Mesodermal cell (in vitro differentiated cells): ENCODE data around the gene EML2.

Experiments
- H3K27ac ChIP-seq: 2 replicates; pipeline ENCODE4 v1.7.0; 2013; ENCODE audit warnings: mild to moderate bottlenecking, low read depth, low read length, moderate library complexity; ENCODE audit not compliant: severe bottlenecking
- H3K36me3 ChIP-seq: 2 replicates; pipeline ENCODE4 v1.7.1; 2013; ENCODE audit warnings: mild to moderate bottlenecking, low read length, moderate library complexity; ENCODE audit not compliant: control insufficient read depth, insufficient read depth
- H3K4me1 ChIP-seq: one replicate; pipeline ENCODE4 v1.7.1; 2013; ENCODE audit warnings: mild to moderate bottlenecking, low read length; ENCODE audit not compliant: insufficient read depth, control insufficient read depth, poor library complexity, severe bottlenecking
- H3K4me3 ChIP-seq: 2 replicates; pipeline ENCODE4 v1.7.0; 2013; ENCODE audit warnings: low read length, control low read depth, mild to moderate bottlenecking; ENCODE audit not compliant: insufficient read depth, poor library complexity, severe bottlenecking; ENCODE audit errors: extremely low read depth
- H3K9me3 ChIP-seq: 2 replicates; pipeline ENCODE4 v1.7.1; 2013; ENCODE audit warnings: mild to moderate bottlenecking, low read length, moderate library complexity; ENCODE audit not compliant: control insufficient read depth
- WGBS, 2 experiments: methylation state at CpG; one replicate each; pipeline ENCODE4 v1.1.5; 2013; ENCODE audit warnings: missing lambda C conversion rate in 2 of 2; ENCODE audit not compliant: insufficient coverage in 2 of 2; 5-methylcytosine and 5-hydroxymethylcytosine counted together

The EML2 gene

GRCh38 chr19:45598267-45599001, 40.8 kb downstream of the EML2 start:
- peak overlapping the region; percentile 18 for H3K4me3 ChIP-seq
- no peaks in the 10 kb centered on the region for H3K36me3 ChIP-seq
- WGBS, 2 experiments = 27 to 30% methylated on average over 12 to 21 of the region's 22 CpGs
- peak overlapping the region; percentile 36 for H3K27ac ChIP-seq
- no peaks in the 10 kb centered on the region for H3K9me3 ChIP-seq
- peaks cover 23% of the 10 kb centered on the region for H3K4me1 ChIP-seq

- H3K4me3 ChIP-seq = no peak overlapping the region
- peaks cover 23% of the 10 kb centered on the region for H3K4me1 ChIP-seq
- H3K27ac ChIP-seq = peak overlapping the region; percentile 36
- WGBS, 2 experiments = 80% methylated on average over 1 of the region's 5 CpGs; no CpG with 5 or more reads in 1 of the 2 experiments
- H3K9me3 ChIP-seq = no peaks in the 10 kb centered on the region
- no peaks in the 10 kb centered on the region for H3K36me3 ChIP-seq
Measured at GRCh38 chr19:45597425-45598111, 41.6 kb downstream of the EML2 start.

DNA sequence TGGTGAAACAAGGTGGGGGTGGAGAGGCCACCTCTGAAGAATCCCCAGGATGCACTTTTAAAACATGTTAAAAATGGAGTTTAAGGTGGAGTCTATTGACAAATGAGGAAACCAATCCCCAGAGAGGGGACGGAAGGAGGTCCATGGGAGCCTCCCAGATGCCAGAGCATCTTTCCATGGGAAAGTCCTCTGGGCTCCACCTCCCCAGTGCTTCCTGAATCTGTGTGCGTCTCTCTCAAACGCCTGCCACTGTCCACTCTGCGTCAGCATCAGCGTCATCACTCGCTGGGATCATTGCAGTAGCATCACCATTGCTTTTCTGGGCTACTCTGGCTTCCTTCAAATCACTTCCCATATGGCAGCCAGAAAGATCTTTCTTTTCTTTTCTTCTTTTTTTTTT, 43.4 kb downstream of the EML2 start:
- Histone ChIP-seq H3K27ac (no peak overlapping the region), H3K36me3 (no peaks in the 10 kb centered on the region)
- 79 to 82% methylated on average over 6 of the region's 6 CpGs for WGBS, 2 experiments

DNA sequence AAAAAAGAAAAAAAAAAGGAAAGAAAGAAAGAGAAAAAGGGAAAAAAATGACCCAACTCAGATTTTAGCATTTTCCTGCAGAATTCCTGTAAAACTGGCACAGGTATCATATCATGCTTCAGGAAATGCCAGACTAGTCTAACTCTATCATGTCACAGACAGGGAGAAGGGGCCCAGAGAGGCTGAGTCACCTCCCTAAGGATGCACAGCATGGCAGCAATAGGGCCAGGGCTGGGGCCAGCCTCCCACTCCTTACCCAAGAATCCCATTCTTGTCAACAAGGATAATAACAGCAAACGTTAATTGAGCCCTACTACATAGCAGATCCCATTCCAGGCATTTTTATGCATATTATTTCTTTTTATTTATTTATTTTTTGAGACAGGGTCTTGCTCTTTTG, 45.7 kb downstream of the EML2 start:
- no peak overlapping the region for H3K27ac ChIP-seq
- peaks cover 12% of the 10 kb centered on the region for H3K4me1 ChIP-seq
- H3K4me3 ChIP-seq = no peak overlapping the region
- no CpG with 5 or more reads among the region's 1 CpG for WGBS, 2 experiments
- no peaks in the 10 kb centered on the region for H3K36me3 ChIP-seq
- no peaks in the 10 kb centered on the region for H3K9me3 ChIP-seq

More for the DNA sequence above, 43.4 kb downstream of the EML2 start:
- no peaks in the 10 kb centered on the region for H3K9me3 ChIP-seq
- H3K4me1 ChIP-seq = peaks cover 19% of the 10 kb centered on the region
- no peak overlapping the region for H3K4me3 ChIP-seq

- 75 to 86% methylated on average over 3 of the region's 4 CpGs for WGBS, 2 experiments
Measured at GRCh38 chr19:45592366-45592765, 46.8 kb downstream of the EML2 start.

GRCh38 chr19:45591638-45592005, 47.6 kb downstream of the EML2 start:
- no peak overlapping the region for H3K27ac ChIP-seq
- 97 to 99% methylated on average over 16 to 21 of the region's 21 CpGs for WGBS, 2 experiments
- H3K36me3 ChIP-seq = no peaks in the 10 kb centered on the region
- H3K9me3 ChIP-seq = no peaks in the 10 kb centered on the region
- H3K4me1 ChIP-seq = no peaks in the 10 kb centered on the region
- no peak overlapping the region for H3K4me3 ChIP-seq

More at GRCh38 chr19:45592366-45592765, 46.8 kb downstream of the EML2 start:
- no peak overlapping the region for H3K4me3 ChIP-seq
- H3K9me3 ChIP-seq = no peaks in the 10 kb centered on the region
- no peak overlapping the region for H3K27ac ChIP-seq
- peaks cover under 1% of the 10 kb centered on the region for H3K4me1 ChIP-seq
- H3K36me3 ChIP-seq = no peaks in the 10 kb centered on the region

DNA sequence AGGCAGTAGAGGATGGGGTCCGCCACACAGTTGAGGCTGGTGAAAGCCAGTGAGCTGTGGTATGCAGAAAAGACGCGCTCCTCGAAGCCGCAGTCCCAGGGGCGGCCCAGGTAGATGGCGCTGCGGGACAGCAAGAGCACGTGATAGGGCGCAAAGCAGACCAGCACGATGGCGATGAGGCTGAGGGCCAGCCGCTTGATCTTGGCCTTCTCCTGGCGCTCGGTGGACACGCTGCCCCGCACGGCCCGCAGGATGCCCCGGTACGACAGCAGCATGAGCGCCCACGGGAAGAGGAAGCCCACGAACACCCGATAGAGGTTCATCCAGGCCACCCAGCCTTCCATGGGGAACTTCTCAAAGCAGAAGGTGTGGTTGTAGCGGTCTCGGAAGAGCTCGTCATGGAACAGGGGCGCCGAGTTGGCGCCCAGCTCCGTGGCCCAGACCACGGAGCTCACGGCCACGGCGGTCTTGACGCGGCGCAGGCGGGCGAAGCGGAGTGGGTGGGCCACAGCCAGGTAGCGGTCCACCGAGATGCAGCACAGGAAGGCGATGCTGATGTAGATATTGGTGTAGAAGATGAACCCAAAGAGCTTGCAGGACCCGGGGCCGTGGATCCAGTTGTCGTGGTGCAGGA, 48.1 kb downstream of the EML2 start:
- H3K4me1 ChIP-seq = no peaks in the 10 kb centered on the region
- H3K27ac ChIP-seq = no peak overlapping the region
- 58 to 67% methylated on average over 36 to 43 of the region's 48 CpGs for WGBS, 2 experiments
- H3K4me3 ChIP-seq = no peak overlapping the region
- H3K36me3 ChIP-seq = no peaks in the 10 kb centered on the region
- H3K9me3 ChIP-seq = no peaks in the 10 kb centered on the region

DNA sequence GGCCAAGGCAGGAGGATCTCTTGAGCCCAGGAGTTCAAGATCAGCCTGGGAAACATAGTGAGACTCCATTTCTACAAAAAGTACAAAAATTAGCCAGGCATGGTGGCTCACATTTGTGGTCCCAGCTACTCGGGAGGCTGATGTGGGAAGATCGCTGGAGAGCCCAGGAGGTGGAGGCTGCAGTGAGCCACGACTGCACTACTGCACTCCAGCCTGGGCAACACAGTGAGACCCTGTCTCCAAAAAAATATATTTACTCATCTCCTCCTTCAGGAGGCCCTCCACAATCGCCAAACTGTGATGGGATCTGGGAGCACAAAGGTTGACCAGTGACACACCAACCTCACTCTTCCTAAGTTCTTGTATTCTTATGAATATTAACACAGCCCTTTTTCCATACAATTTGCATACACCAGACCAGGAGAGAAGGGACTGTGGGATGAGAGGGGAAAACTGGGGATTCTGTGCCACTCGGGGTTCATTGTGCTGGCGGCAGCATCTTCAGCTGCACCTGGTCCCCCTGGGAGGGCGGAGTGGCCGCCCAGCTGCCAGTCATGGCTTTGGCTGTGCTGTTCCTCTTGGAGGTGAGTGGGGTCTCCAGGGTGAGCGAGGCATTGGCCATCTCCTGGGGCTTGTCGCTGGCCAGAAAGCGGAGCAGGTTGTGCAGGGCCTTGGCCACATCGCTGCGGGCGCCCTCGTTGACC, 48.7 kb downstream of the EML2 start:
- no peaks in the 10 kb centered on the region for H3K4me1 ChIP-seq
- H3K4me3 ChIP-seq = no peak overlapping the region
- no peaks in the 10 kb centered on the region for H3K36me3 ChIP-seq
- 83 to 85% methylated on average over 10 to 14 of the region's 15 CpGs for WGBS, 2 experiments
- H3K27ac ChIP-seq = no peak overlapping the region
- H3K9me3 ChIP-seq = no peaks in the 10 kb centered on the region

- H3K4me3 ChIP-seq = no peak overlapping the region
- no peak overlapping the region for H3K27ac ChIP-seq
- H3K4me1 ChIP-seq = no peaks in the 10 kb centered on the region
- WGBS, 2 experiments = 94 to 100% methylated on average over 2 to 3 of the region's 4 CpGs
- H3K9me3 ChIP-seq = no peaks in the 10 kb centered on the region
- H3K36me3 ChIP-seq = no peaks in the 10 kb centered on the region
Measured at GRCh38 chr19:45589768-45590167, 49.4 kb downstream of the EML2 start.

GRCh38 chr19:45587873-45588272, 51.3 kb downstream of the EML2 start:
- Histone ChIP-seq H3K36me3 (no peaks in the 10 kb centered on the region), H3K27ac (peak overlapping the region; percentile 5), H3K9me3 (no peaks in the 10 kb centered on the region), H3K4me3 (no peak overlapping the region), H3K4me1 (no peaks in the 10 kb centered on the region)
- 70 to 95% methylated on average over 3 of the region's 4 CpGs for WGBS, 2 experiments
